ENCODE measurements around the gene AADACL4. TPM values are rescaled to one million over a fixed set of nuclear protein-coding genes. Genes with fewer than 3 reads are reported as not detected.

AADACL4 gene
- polyA plus RNA-seq, 2 donors, result not detected

DNA sequence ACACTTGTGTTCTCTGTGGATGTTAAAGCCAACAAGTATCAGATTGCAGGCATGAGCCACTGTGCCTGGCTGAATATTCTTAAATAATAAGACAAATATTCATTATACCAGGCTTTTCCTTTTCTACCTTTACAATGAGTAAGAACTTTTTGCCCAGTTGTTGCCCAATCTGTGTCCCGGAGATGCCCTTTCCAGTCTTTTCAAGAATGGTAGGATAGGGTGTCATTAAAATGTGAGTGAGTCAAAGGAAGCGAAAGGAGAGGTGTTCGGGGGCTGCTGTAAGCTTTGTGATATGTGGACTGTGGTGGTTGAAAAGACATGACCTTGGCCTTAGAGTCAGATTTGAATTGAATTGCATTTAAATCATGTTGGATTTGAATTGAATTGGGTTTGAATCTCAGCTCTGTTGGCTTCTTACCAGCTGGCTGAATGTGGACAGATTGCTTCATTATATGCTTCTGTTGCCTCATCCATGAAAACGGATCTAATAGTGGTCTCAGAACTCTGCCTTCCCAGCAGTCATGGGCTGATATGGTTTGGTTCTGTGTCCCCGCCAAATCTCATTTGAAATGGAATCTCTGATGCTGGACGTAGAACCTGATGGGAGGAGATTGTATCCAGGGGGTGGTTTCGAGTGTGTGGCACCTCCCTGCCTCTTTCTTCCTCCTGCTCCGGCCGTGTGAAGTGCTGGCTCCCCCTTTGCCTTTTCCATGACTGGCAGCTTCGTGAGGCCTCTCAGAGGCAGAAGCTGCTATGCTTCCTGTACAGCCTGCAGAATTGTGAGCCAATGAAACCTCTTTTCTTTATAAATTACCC, 49.3 kb downstream of the AADACL4 start:
- Histone ChIP-seq H3K27me3 (ENCODE audit: control insufficient read depth in 1 of 2, insufficient read depth in 2 of 2, low read length in 2 of 2) (peaks cover 0 to 3% of the 10 kb centered on the region in 2 donors), H3K36me3 (ENCODE audit: control insufficient read depth in 2 of 2, insufficient read depth in 2 of 2, low read length in 1 of 2) (no peaks in the 10 kb centered on the region), H3K27ac (ENCODE audit: low read depth in 2 of 2, low read length in 1 of 2) (no peak overlapping the region), H3K4me1 (ENCODE audit: control insufficient read depth in 2 of 2, insufficient read depth in 2 of 2, low read length in 1 of 2) (no peaks in the 10 kb centered on the region), H3K4me3 (ENCODE audit: low read depth in 1 of 2, low read length in 2 of 2) (no peak overlapping the region), H3K9me3 (ENCODE audit: control insufficient read depth in 2 of 2, insufficient read depth in 1 of 2, low read depth in 1 of 2, low read length in 1 of 2) (no peaks in the 10 kb centered on the region)
- 65 to 69% methylated on average over 10 of the region's 10 CpGs for WGBS, 2 donors

DNA sequence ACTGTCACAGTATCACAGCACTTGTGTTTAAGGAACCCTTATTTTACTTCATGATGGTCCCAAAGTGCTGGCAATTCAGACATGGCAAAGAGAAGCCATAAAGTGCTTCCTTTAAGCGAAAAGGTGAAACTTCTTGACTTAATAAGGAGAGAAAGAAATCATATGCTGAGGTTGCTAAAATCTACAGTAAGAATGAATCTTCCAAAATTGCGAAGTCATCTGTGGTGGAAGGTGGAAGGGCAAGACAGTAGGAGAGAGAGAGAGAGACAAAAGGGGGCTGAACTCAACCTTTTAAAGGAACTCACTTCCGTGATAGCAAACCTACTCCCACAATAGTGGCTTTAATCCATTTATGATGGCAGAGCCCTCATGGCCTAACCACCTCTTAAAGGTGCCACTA, 52.8 kb downstream of the AADACL4 start:
- 82 to 86% methylated on average over 3 of the region's 3 CpGs for WGBS, 2 donors
- Histone ChIP-seq H3K4me3 (ENCODE audit: low read depth in 1 of 2, low read length in 2 of 2) (no peak overlapping the region), H3K4me1 (ENCODE audit: control insufficient read depth in 2 of 2, insufficient read depth in 2 of 2, low read length in 1 of 2) (no peaks in the 10 kb centered on the region), H3K36me3 (ENCODE audit: control insufficient read depth in 2 of 2, insufficient read depth in 2 of 2, low read length in 1 of 2) (no peaks in the 10 kb centered on the region), H3K27ac (ENCODE audit: low read depth in 2 of 2, low read length in 1 of 2) (no peak overlapping the region), H3K27me3 (ENCODE audit: control insufficient read depth in 1 of 2, insufficient read depth in 2 of 2, low read length in 2 of 2) (peaks cover 0 to 3% of the 10 kb centered on the region in 2 donors), H3K9me3 (ENCODE audit: control insufficient read depth in 2 of 2, insufficient read depth in 1 of 2, low read depth in 1 of 2, low read length in 1 of 2) (no peaks in the 10 kb centered on the region)

DNA sequence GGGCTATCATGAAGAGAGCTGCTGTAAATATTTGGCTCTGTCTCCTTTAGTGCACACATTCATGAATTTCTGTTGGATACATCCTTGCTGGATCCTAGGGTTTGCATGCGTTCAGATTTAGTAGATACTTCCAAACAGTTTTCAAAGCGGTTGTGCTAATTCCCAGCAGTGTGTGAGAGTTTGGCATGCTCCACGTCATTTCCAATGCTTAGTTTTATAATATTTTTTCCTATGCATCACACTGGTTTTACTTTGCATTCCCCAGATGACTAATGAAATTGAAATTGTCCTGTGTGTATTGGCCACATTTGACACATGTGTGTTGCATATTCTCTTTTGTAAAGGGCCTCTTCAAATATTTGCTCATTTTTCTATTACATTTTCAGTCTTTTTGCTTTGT, 53.5 kb downstream of the AADACL4 start:
- H3K9me3 ChIP-seq (ENCODE audit: control insufficient read depth in 2 of 2, insufficient read depth in 1 of 2, low read depth in 1 of 2, low read length in 1 of 2), result no peaks in the 10 kb centered on the region
- H3K36me3 ChIP-seq (ENCODE audit: control insufficient read depth in 2 of 2, insufficient read depth in 2 of 2, low read length in 1 of 2), result no peaks in the 10 kb centered on the region
- 77 to 83% methylated on average over 3 of the region's 3 CpGs for whole genome bisulfite sequencing, 2 donors
- H3K4me3 ChIP-seq (ENCODE audit: low read depth in 1 of 2, low read length in 2 of 2), result no peak overlapping the region
- no peak overlapping the region for H3K27ac ChIP-seq (ENCODE audit: low read depth in 2 of 2, low read length in 1 of 2)
- no peaks in the 10 kb centered on the region for H3K4me1 ChIP-seq (ENCODE audit: control insufficient read depth in 2 of 2, insufficient read depth in 2 of 2, low read length in 1 of 2)
- H3K27me3 ChIP-seq (ENCODE audit: control insufficient read depth in 1 of 2, insufficient read depth in 2 of 2, low read length in 2 of 2), result peaks cover 0 to 3% of the 10 kb centered on the region in 2 donors

- no peak overlapping the region for H3K27ac ChIP-seq (ENCODE audit: low read depth in 2 of 2, low read length in 1 of 2)
- 68 to 73% methylated on average over 6 of the region's 6 CpGs for WGBS, 2 donors
- H3K36me3 ChIP-seq (ENCODE audit: control insufficient read depth in 2 of 2, insufficient read depth in 2 of 2, low read length in 1 of 2), result no peaks in the 10 kb centered on the region
- peaks cover 2 to 11% of the 10 kb centered on the region in 2 donors for H3K9me3 ChIP-seq (ENCODE audit: control insufficient read depth in 2 of 2, insufficient read depth in 1 of 2, low read depth in 1 of 2, low read length in 1 of 2)
- H3K4me3 ChIP-seq (ENCODE audit: low read depth in 1 of 2, low read length in 2 of 2), result no peak overlapping the region
- H3K27me3 ChIP-seq (ENCODE audit: control insufficient read depth in 1 of 2, insufficient read depth in 2 of 2, low read length in 2 of 2), result no peaks in the 10 kb centered on the region
- no peaks in the 10 kb centered on the region for H3K4me1 ChIP-seq (ENCODE audit: control insufficient read depth in 2 of 2, insufficient read depth in 2 of 2, low read length in 1 of 2)
These were observed 60.1 kb downstream of the AADACL4 start for GRCh38 chr1:12703821-12704451.

GRCh38 chr1:12706061-12706460, 62.2 kb downstream of the AADACL4 start:
- H3K27ac ChIP-seq (ENCODE audit: low read depth in 2 of 2, low read length in 1 of 2), result no peak overlapping the region
- H3K4me1 ChIP-seq (ENCODE audit: control insufficient read depth in 2 of 2, insufficient read depth in 2 of 2, low read length in 1 of 2), result no peaks in the 10 kb centered on the region
- no peaks in the 10 kb centered on the region for H3K36me3 ChIP-seq (ENCODE audit: control insufficient read depth in 2 of 2, insufficient read depth in 2 of 2, low read length in 1 of 2)
- H3K27me3 ChIP-seq (ENCODE audit: control insufficient read depth in 1 of 2, insufficient read depth in 2 of 2, low read length in 2 of 2), result no peaks in the 10 kb centered on the region
- no peak overlapping the region for H3K4me3 ChIP-seq (ENCODE audit: low read depth in 1 of 2, low read length in 2 of 2)
- 79 to 82% methylated on average over 3 of the region's 3 CpGs for WGBS, 2 donors
- H3K9me3 ChIP-seq (ENCODE audit: control insufficient read depth in 2 of 2, insufficient read depth in 1 of 2, low read depth in 1 of 2, low read length in 1 of 2), result peaks cover 2 to 11% of the 10 kb centered on the region in 2 donors

DNA sequence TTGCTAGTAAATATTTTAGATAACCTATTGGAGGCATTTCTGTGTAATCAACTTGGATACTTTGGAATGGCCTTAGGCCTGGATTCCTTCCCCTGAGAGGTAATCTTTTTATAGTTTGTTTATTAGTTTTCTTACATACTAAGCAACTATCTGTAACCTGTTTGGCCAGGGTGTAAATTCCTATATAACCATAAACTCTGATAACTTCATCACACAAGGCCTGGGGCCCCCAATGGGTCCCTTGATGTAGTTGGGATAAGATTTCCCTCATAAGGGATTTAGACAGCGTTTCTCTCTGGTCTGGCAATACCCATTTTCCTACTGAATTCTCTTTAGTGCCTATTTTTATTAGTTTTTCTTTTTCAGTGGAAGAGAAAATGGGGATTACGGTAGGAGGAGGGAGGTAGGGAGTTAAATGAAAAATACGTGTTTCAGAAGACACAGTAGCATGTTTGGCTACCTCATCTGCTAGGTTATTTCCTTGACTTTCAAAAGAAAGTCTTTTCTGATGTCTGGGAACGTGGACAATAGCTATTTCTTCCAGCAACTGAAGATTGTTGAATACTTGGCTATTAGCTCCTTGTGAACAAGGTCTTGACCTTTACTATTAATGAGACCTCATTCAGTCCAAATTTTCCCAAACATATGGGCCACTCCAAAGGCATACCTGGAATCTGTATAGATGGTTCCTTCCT, 64.7 kb downstream of the AADACL4 start:
- H3K9me3 ChIP-seq (ENCODE audit: control insufficient read depth in 2 of 2, insufficient read depth in 1 of 2, low read depth in 1 of 2, low read length in 1 of 2), result peaks cover 2 to 5% of the 10 kb centered on the region in 2 donors
- no peak overlapping the region for H3K4me3 ChIP-seq (ENCODE audit: low read depth in 1 of 2, low read length in 2 of 2)
- H3K36me3 ChIP-seq (ENCODE audit: control insufficient read depth in 2 of 2, insufficient read depth in 2 of 2, low read length in 1 of 2), result no peaks in the 10 kb centered on the region
- no peaks in the 10 kb centered on the region for H3K4me1 ChIP-seq (ENCODE audit: control insufficient read depth in 2 of 2, insufficient read depth in 2 of 2, low read length in 1 of 2)
- H3K27ac ChIP-seq (ENCODE audit: low read depth in 2 of 2, low read length in 1 of 2), result no peak overlapping the region
- 66 to 77% methylated on average over 4 of the region's 4 CpGs for WGBS, 2 donors
- H3K27me3 ChIP-seq (ENCODE audit: control insufficient read depth in 1 of 2, insufficient read depth in 2 of 2, low read length in 2 of 2), result no peaks in the 10 kb centered on the region

GRCh38 chr1:12709091-12709491, 65.2 kb downstream of the AADACL4 start:
- no peaks in the 10 kb centered on the region for H3K27me3 ChIP-seq (ENCODE audit: control insufficient read depth in 1 of 2, insufficient read depth in 2 of 2, low read length in 2 of 2)
- H3K9me3 ChIP-seq (ENCODE audit: control insufficient read depth in 2 of 2, insufficient read depth in 1 of 2, low read depth in 1 of 2, low read length in 1 of 2), result peaks cover 0 to under 1% of the 10 kb centered on the region in 2 donors
- H3K4me1 ChIP-seq (ENCODE audit: control insufficient read depth in 2 of 2, insufficient read depth in 2 of 2, low read length in 1 of 2), result no peaks in the 10 kb centered on the region
- no peak overlapping the region for H3K27ac ChIP-seq (ENCODE audit: low read depth in 2 of 2, low read length in 1 of 2)
- H3K4me3 ChIP-seq (ENCODE audit: low read depth in 1 of 2, low read length in 2 of 2), result no peak overlapping the region
- 27% methylated on average over 1 of the region's 1 CpG for WGBS, 2 donors
- no peaks in the 10 kb centered on the region for H3K36me3 ChIP-seq (ENCODE audit: control insufficient read depth in 2 of 2, insufficient read depth in 2 of 2, low read length in 1 of 2)

DNA sequence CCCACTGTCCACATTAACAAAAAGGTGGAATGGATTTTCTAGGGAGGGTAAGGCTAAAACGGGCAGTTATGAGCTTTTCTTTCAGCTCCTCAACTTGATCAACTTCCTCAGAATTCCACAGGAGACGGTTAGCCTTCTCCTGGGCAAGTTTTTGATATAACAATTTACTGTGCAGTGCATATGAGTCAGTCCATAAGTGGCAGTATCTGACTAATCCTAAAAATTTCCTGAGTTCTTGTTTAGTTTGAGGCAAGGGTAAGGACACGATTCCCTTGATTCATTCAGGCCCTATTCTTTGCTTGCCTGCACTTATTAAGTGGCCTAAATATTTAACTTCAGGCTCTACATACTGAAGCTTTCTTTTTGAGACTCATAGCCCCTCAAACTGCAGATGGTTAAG, 65.8 kb downstream of the AADACL4 start:
- H3K27me3 ChIP-seq (ENCODE audit: control insufficient read depth in 1 of 2, insufficient read depth in 2 of 2, low read length in 2 of 2), result no peaks in the 10 kb centered on the region
- WGBS, 2 donors, result 76 to 79% methylated on average over 3 of the region's 3 CpGs
- no peaks in the 10 kb centered on the region for H3K9me3 ChIP-seq (ENCODE audit: control insufficient read depth in 2 of 2, insufficient read depth in 1 of 2, low read depth in 1 of 2, low read length in 1 of 2)
- no peaks in the 10 kb centered on the region for H3K4me1 ChIP-seq (ENCODE audit: control insufficient read depth in 2 of 2, insufficient read depth in 2 of 2, low read length in 1 of 2)
- H3K4me3 ChIP-seq (ENCODE audit: low read depth in 1 of 2, low read length in 2 of 2), result no peak overlapping the region
- H3K27ac ChIP-seq (ENCODE audit: low read depth in 2 of 2, low read length in 1 of 2), result no peak overlapping the region
- H3K36me3 ChIP-seq (ENCODE audit: control insufficient read depth in 2 of 2, insufficient read depth in 2 of 2, low read length in 1 of 2), result no peaks in the 10 kb centered on the region

GRCh38 chr1:12711536-12711935, 67.7 kb downstream of the AADACL4 start:
- Histone ChIP-seq H3K4me3 (ENCODE audit: low read depth in 1 of 2, low read length in 2 of 2) (no peak overlapping the region), H3K4me1 (ENCODE audit: control insufficient read depth in 2 of 2, insufficient read depth in 2 of 2, low read length in 1 of 2) (no peaks in the 10 kb centered on the region), H3K27ac (ENCODE audit: low read depth in 2 of 2, low read length in 1 of 2) (no peak overlapping the region), H3K9me3 (ENCODE audit: control insufficient read depth in 2 of 2, insufficient read depth in 1 of 2, low read depth in 1 of 2, low read length in 1 of 2) (no peaks in the 10 kb centered on the region), H3K36me3 (ENCODE audit: control insufficient read depth in 2 of 2, insufficient read depth in 2 of 2, low read length in 1 of 2) (no peaks in the 10 kb centered on the region), H3K27me3 (ENCODE audit: control insufficient read depth in 1 of 2, insufficient read depth in 2 of 2, low read length in 2 of 2) (no peaks in the 10 kb centered on the region)
- 65 to 66% methylated on average over 3 of the region's 3 CpGs for WGBS, 2 donors

All from esophagus (tissue), 2 donors.